Psoas muscle (tissue), 8 donors: Measurements from ENCODE around the gene CLPTM1. TPM values are rescaled to one million over a fixed set of nuclear protein-coding genes. Genes with fewer than 3 reads are reported as not detected.

Source experiments
- ATAC-seq, 4 donors: fragments of 200-7000 bp; cut with Tn5 transposase; one replicate each; pipeline ENCODE4 v1.9.1; 2020; ENCODE audit warnings: moderate library complexity in 3 of 4, mild to moderate bottlenecking in 2 of 4
- DNase-seq, 2 donors: peaks; one replicate each; pipeline ENCODE4 v3.0.0-alpha.2; 2020
- H3K27ac ChIP-seq: fragments of 200-600 bp; one replicate; pipeline ENCODE4 v1.8.0; 2022
- H3K27me3 ChIP-seq, 3 donors: fragments of 200-600 bp in 1 of 3; one replicate each; pipeline versions ENCODE4 v1.6.1 to v1.8.0; 2013 to 2022; ENCODE audit warnings: low read length in 2 of 3, mild to moderate bottlenecking in 2 of 3, moderate library complexity in 1 of 3; ENCODE audit not compliant: insufficient read depth in 3 of 3
- H3K36me3 ChIP-seq, 2 donors: fragments of 200-600 bp in 1 of 2; one replicate each; pipeline versions ENCODE4 v1.6.1 to v1.8.0; 2013 to 2022; ENCODE audit warnings: low read depth in 1 of 2, mild to moderate bottlenecking in 1 of 2, moderate library complexity in 1 of 2; ENCODE audit not compliant: insufficient read depth in 1 of 2
- H3K4me1 ChIP-seq: fragments of 200-600 bp; one replicate; pipeline ENCODE4 v1.8.0; 2022
- H3K4me3 ChIP-seq: fragments of 200-600 bp; one replicate; pipeline ENCODE4 v1.8.0; 2022; ENCODE audit warnings: mild to moderate bottlenecking
- H3K9me3 ChIP-seq: fragments of 200-600 bp; one replicate; pipeline ENCODE4 v1.8.0; 2022
- CTCF ChIP-seq: fragments of 200-600 bp; IDR thresholded peaks from one replicate; pipeline ENCODE4 v1.8.0; 2022; ENCODE audit warnings: antibody characterized with exemption
- WGBS, 3 donors: extraction: QIAGEN DNeasy Blood & Tissue Kit; methylation state at CpG; one replicate each; pipeline versions ENCODE4 v1.1.6 to v1.1.7; 2013; 5-methylcytosine and 5-hydroxymethylcytosine counted together
- intact Hi-C, 2 donors: fragments of 100-400 bp; cut with DNase I; formaldehyde crosslinking; loops; one replicate each; pipeline versions ENCODE4 v1.11.0 to v1.14.2; 2022
- polyA plus RNA-seq, 3 donors: library from polyadenylated mRNA; stranded (reverse); fragments of 200-250 nt; gene quantifications; one replicate each; pipeline ENCODE4 v1.2.3, GENCODE V29; 2013
- total RNA-seq, 4 donors: library from RNA; stranded (reverse); fragmentation: NEBNext Ultra II Directional in 2 of 4; extraction: Animal tissue kit (Norgen Biotek cat#: 25700) in 2 of 4; gene quantifications; one replicate each; pipeline versions ENCODE4 v1.2.1 to v1.2.4, GENCODE V29; 2021 to 2023
- donor health status: healthy with polysubstance abuse.
- donor health status: DM: no; HTN: no; CAD: no; lungs with moderate emphysema.
- donor health status: Bipolar disorder and iron deficiency.
- donor health status: healthy.
- donor health status: DM: yes; HTN: yes; CAD: no.
- donor health status: DM: no; HTN: no; CAD: no.
- donor health status: DM: no; HTN: no; CAD: no.
- donor health status: DM: yes; HTN: yes; CAD: no.

The CLPTM1 gene
- total and polyA plus RNA-seq, 7 donors, result 77.7 to 129 (median 90.1) TPM

- 96% methylated on average over 6 of the region's 6 CpGs for WGBS, 3 donors
- ATAC-seq (no peak), DNase-seq (no peak)
- Histone ChIP-seq H3K27ac (no peak overlapping the region), H3K27me3 (no peaks in the 10 kb centered on the region), H3K4me1 (peaks cover 13% of the 10 kb centered on the region), H3K36me3 (peaks cover 3 to 75% of the 10 kb centered on the region in 2 donors), H3K4me3 (no peak overlapping the region), H3K9me3 (no peaks in the 10 kb centered on the region)
- no peak for TF ChIP-seq CTCF
- intact Hi-C loops, result no loop called here
Measured at GRCh38 chr19:45035755-45036154, 80.6 kb downstream of the CLPTM1 start.

DNA sequence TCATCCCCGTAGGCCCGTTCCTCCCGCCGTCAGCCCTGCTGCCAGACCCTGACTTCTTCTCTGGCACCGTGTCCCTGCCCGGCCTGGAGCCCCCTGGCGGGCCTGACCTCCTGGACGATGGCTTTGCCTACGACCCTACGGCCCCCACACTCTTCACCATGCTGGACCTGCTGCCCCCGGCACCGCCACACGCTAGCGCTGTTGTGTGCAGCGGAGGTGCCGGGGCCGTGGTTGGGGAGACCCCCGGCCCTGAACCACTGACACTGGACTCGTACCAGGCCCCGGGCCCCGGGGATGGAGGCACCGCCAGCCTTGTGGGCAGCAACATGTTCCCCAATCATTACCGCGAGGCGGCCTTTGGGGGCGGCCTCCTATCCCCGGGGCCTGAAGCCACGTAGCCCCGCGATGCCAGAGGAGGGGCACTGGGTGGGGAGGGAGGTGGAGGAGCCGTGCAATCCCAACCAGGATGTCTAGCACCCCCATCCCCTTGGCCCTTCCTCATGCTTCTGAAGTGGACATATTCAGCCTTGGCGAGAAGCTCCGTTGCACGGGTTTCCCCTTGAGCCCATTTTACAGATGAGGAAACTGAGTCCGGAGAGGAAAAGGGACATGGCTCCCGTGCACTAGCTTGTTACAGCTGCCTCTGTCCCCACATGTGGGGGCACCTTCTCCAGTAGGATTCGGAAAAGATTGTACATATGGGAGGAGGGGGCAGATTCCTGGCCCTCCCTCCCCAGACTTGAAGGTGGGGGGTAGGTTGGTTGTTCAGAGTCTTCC, 82.4 kb downstream of the CLPTM1 start:
- Histone ChIP-seq H3K27me3 (no peaks in the 10 kb centered on the region), H3K4me3 (no peak overlapping the region), H3K4me1 (peaks cover 26% of the 10 kb centered on the region), H3K36me3 (peaks cover 3 to 75% of the 10 kb centered on the region in 2 donors), H3K9me3 (no peaks in the 10 kb centered on the region), H3K27ac (no peak overlapping the region)
- intact Hi-C loops, result no loop called here
- 89 to 91% (median 91%) methylated on average over 37 of the region's 37 CpGs for WGBS, 3 donors
- ATAC-seq, result no peak
- no peak for DNase-seq
- no peak for TF ChIP-seq CTCF

GRCh38 chr19:45038931-45039893, 84.0 kb downstream of the CLPTM1 start, which contains the start of gene CLASRP:
TSS of gene CLASRP (plus strand) at chr19:45039045. CDS start at chr19:45040213, 1,168 bp downstream.
- WGBS, 3 donors, result 2% methylated on average over 43 to 62 of the region's 62 CpGs
- H3K9me3 ChIP-seq, result no peaks in the 10 kb centered on the region
- intact Hi-C loops, result no loop called here
- H3K4me1 ChIP-seq, result peaks cover 26% of the 10 kb centered on the region
- peaks cover 3 to 77% of the 10 kb centered on the region in 2 donors for H3K36me3 ChIP-seq
- ATAC-seq (peak; percentile 98 to 99 (median 99)), DNase-seq (peak; percentile 91 to 95)
- TF ChIP-seq CTCF, result no peak
- no peaks in the 10 kb centered on the region for H3K27me3 ChIP-seq
- peak within 1 kb of the TSS; percentile 97 for H3K27ac ChIP-seq
- H3K4me3 ChIP-seq, result peak within 1 kb of the TSS; percentile 97

DNA sequence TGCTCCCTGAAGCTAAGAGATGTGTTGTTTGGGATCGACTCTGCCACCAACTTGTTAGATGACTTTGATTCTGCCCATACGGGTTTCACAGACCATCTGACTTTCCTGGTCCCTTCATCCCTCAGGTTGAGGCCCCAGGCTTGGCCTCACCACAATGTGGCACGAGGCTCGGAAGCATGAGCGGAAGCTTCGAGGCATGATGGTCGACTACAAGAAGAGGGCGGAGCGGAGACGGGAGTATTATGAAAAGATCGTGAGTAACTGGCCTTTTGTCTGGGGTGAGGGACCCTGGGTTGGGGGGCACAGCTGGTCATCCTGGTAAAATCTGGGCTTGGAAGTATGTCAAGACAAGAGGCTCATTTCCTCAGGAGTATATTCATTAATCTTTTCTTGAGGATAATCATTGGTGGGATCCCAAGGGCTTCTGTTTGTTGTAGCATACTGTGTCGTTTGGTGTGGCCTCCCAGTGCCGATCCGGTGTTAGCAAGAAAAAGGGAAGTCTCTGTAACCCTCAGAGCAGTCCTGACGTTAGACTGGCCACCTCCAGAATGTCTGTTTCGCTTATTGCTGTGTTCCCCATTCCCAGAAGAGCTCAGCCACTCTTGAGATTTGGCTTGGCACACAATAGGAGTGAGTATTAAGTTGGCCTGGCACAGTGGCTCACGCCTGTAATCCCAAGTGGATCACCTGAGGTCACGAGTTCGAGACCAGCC, 85.0 kb downstream of the CLPTM1 start:
- DNase-seq, result no peak
- H3K27ac ChIP-seq, result peak overlapping the region; percentile 97
- 66 to 78% (median 73%) methylated on average over 19 of the region's 19 CpGs for WGBS, 3 donors
- intact Hi-C loops, result no loop called here
- peak overlapping the region; percentile 97 for H3K4me3 ChIP-seq
- no peaks in the 10 kb centered on the region for H3K27me3 ChIP-seq
- no peaks in the 10 kb centered on the region for H3K9me3 ChIP-seq
- H3K4me1 ChIP-seq, result peaks cover 32% of the 10 kb centered on the region
- peaks cover 3 to 77% of the 10 kb centered on the region in 2 donors for H3K36me3 ChIP-seq
- no peak for ATAC-seq
- no peak for TF ChIP-seq CTCF
